H1 (cell line): Measurements from ENCODE around the gene APOL1. TPM values are rescaled to one million over a fixed set of nuclear protein-coding genes. Genes with fewer than 3 reads are reported as not detected.

Experiments
- CHD1 ChIP-seq: IDR thresholded peaks from 2 replicates; pipeline ENCODE4 v1.6.1; 2012; ENCODE audit warnings: low read depth, low read length, improper control_type of control experiment
- KDM1A ChIP-seq: fragments of 200-600, 300-600 bp; sonication (generic); IDR thresholded peaks from 2 replicates; pipeline ENCODE4 v1.7.1; 2016; ENCODE audit warnings: mild to moderate bottlenecking, low read length, borderline replicate concordance
- KDM4A ChIP-seq: IDR thresholded peaks from one replicate; pipeline ENCODE4 v1.7.1; 2012; ENCODE audit warnings: low read depth, mild to moderate bottlenecking, moderate library complexity, low read length, inconsistent platforms; ENCODE audit not compliant: severe bottlenecking
- MAFK ChIP-seq: IDR thresholded peaks from 2 replicates; pipeline ENCODE4 v1.6.1; 2012; ENCODE audit warnings: low read depth, mild to moderate bottlenecking, improper control_type of control experiment, low read length
- RNF2 ChIP-seq: fragments of 200-900, 300-1000 bp; sonication (generic); IDR thresholded peaks from 2 replicates; pipeline ENCODE4 v1.7.1; 2016; ENCODE audit warnings: borderline replicate concordance, low read depth, mild to moderate bottlenecking, antibody characterized with exemption, low read length; ENCODE audit not compliant: poor library complexity, severe bottlenecking; ENCODE audit errors: missing control alignments
- SIX5 ChIP-seq: IDR thresholded peaks from 2 replicates; pipeline ENCODE4 v1.6.1; 2011; ENCODE audit warnings: mild to moderate bottlenecking, low read depth, low read length
- SP1 ChIP-seq: IDR thresholded peaks from 2 replicates; pipeline ENCODE4 v1.6.1; 2011; ENCODE audit warnings: low read depth, low read length
- polyA plus RNA-seq, 7 experiments: library from polyadenylated mRNA; depleted of rRNA in 3 of 7; stranded (reverse) in 5 of 7; unstranded in 2 of 7; fragments of >200 nt in 5 of 7; fragments of 200-250 nt in 2 of 7; gene quantifications; 1 replicate in 5 of 7; 2 replicates in 1 of 7; 4 replicates in 1 of 7; pipeline versions ENCODE4 v1.2.1 to v1.2.3, GENCODE V29; 2011 to 2013; ENCODE audit warnings: missing spikeins in 2 of 7, mixed read lengths in 2 of 7
- total RNA-seq: library from RNA; stranded (reverse); fragmentation: NEBNext Ultra II Directional; extraction: Animal tissue kit (Norgen Biotek cat#: 25700); gene quantifications from 2 replicates; pipeline ENCODE4 v1.2.1, GENCODE V29; 2021
- TF ChIP-seq, protein P1 (sequence below): fragments of 300-600 bp; sonication (generic); IDR thresholded peaks from 2 replicates; pipeline ENCODE4 v1.7.1; 2012; ENCODE audit warnings: low read length, moderate library complexity, mild to moderate bottlenecking, inconsistent platforms; ENCODE audit not compliant: insufficient replicate concordance

APOL1 gene
- total and polyA plus RNA-seq, 2 of the 8 experiments (the other 6 are each of a cell fraction or from before 2014, with no cell fraction given) = not detected

DNA sequence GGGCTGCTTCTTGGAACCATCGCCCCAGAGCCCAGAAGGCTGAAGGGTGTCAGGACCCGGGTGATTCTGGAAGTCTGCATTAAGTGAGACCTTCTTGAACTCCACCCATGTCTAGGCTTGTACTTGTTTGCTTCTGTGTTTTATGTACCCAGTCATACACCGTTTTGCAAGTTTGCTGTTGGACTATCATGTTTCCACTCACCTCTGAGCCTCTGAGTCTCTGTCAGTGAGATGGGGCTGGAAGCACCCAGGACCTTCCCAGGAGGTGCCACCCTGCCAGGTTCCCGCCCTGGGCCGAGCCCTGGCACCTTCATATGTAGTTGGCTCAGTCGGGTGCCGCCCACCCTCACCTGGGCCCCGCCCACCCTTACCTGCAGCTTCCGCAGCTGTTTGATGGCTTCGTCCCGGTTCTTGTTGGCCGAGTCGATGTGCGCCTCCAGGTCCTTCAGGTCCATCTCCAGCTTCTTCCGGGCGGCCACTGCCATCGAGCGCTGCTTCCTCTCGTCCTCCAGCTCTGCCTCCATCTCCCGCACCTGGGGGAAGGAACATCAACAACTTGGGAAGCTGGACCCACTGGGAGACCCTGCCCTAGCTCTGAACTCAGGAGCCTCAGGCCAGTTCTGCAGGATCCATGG is 35.1 kb downstream of the APOL1 start (continued):
- TF ChIP-seq, protein P1, sequence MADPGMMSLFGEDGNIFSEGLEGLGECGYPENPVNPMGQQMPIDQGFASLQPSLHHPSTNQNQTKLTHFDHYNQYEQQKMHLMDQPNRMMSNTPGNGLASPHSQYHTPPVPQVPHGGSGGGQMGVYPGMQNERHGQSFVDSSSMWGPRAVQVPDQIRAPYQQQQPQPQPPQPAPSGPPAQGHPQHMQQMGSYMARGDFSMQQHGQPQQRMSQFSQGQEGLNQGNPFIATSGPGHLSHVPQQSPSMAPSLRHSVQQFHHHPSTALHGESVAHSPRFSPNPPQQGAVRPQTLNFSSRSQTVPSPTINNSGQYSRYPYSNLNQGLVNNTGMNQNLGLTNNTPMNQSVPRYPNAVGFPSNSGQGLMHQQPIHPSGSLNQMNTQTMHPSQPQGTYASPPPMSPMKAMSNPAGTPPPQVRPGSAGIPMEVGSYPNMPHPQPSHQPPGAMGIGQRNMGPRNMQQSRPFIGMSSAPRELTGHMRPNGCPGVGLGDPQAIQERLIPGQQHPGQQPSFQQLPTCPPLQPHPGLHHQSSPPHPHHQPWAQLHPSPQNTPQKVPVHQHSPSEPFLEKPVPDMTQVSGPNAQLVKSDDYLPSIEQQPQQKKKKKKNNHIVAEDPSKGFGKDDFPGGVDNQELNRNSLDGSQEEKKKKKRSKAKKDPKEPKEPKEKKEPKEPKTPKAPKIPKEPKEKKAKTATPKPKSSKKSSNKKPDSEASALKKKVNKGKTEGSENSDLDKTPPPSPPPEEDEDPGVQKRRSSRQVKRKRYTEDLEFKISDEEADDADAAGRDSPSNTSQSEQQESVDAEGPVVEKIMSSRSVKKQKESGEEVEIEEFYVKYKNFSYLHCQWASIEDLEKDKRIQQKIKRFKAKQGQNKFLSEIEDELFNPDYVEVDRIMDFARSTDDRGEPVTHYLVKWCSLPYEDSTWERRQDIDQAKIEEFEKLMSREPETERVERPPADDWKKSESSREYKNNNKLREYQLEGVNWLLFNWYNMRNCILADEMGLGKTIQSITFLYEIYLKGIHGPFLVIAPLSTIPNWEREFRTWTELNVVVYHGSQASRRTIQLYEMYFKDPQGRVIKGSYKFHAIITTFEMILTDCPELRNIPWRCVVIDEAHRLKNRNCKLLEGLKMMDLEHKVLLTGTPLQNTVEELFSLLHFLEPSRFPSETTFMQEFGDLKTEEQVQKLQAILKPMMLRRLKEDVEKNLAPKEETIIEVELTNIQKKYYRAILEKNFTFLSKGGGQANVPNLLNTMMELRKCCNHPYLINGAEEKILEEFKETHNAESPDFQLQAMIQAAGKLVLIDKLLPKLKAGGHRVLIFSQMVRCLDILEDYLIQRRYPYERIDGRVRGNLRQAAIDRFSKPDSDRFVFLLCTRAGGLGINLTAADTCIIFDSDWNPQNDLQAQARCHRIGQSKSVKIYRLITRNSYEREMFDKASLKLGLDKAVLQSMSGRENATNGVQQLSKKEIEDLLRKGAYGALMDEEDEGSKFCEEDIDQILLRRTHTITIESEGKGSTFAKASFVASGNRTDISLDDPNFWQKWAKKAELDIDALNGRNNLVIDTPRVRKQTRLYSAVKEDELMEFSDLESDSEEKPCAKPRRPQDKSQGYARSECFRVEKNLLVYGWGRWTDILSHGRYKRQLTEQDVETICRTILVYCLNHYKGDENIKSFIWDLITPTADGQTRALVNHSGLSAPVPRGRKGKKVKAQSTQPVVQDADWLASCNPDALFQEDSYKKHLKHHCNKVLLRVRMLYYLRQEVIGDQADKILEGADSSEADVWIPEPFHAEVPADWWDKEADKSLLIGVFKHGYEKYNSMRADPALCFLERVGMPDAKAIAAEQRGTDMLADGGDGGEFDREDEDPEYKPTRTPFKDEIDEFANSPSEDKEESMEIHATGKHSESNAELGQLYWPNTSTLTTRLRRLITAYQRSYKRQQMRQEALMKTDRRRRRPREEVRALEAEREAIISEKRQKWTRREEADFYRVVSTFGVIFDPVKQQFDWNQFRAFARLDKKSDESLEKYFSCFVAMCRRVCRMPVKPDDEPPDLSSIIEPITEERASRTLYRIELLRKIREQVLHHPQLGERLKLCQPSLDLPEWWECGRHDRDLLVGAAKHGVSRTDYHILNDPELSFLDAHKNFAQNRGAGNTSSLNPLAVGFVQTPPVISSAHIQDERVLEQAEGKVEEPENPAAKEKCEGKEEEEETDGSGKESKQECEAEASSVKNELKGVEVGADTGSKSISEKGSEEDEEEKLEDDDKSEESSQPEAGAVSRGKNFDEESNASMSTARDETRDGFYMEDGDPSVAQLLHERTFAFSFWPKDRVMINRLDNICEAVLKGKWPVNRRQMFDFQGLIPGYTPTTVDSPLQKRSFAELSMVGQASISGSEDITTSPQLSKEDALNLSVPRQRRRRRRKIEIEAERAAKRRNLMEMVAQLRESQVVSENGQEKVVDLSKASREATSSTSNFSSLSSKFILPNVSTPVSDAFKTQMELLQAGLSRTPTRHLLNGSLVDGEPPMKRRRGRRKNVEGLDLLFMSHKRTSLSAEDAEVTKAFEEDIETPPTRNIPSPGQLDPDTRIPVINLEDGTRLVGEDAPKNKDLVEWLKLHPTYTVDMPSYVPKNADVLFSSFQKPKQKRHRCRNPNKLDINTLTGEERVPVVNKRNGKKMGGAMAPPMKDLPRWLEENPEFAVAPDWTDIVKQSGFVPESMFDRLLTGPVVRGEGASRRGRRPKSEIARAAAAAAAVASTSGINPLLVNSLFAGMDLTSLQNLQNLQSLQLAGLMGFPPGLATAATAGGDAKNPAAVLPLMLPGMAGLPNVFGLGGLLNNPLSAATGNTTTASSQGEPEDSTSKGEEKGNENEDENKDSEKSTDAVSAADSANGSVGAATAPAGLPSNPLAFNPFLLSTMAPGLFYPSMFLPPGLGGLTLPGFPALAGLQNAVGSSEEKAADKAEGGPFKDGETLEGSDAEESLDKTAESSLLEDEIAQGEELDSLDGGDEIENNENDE = no peak
- TF ChIP-seq CHD1 (no peak), RNF2 (no peak), SP1 (no peak), KDM1A (no peak), KDM4A (no peak), MAFK (no peak), SIX5 (no peak)
- TF ChIP-seq, all 59 proteins: peak for 0
